ENCODE results near the gene CFL2.

GRCh38 chr14:34668111-34668510 is 46.3 kb downstream of the CFL2 start:
- TF ChIP-seq CTCF (IDR thresholded peaks at IDR 0.05; ENCODE audit: low read length) (no peak), EZH2 (IDR thresholded peaks at IDR 0.05; ENCODE audit: borderline replicate concordance, low read length) (no peak)

Measured in OCI-LY1 (cell line).